Activated naive CD4-positive, alpha-beta T cell treated with anti-CD3 and anti-CD28 coated beads for 36 hours (primary cell): ENCODE measurements around the gene DUSP7. TPM values are rescaled to one million over a fixed set of nuclear protein-coding genes. Genes with fewer than 3 reads are reported as not detected.

Source experiments
- CTCF ChIA-PET: fragments of 350-600 bp; sonication (Branson Sonifier 250); formaldehyde crosslinking; loops from one replicate; lab custom pipeline; 2021; ENCODE audit warnings: antibody characterized with exemption; lab: Charles Lee
- DNase-seq: peaks from one replicate; pipeline ENCODE4 v3.0.0-alpha.2; 2020
- H3K27ac Mint-ChIP-seq: one replicate; pipeline ENCODE4 v1.8.0; 2021; ENCODE audit warnings: mild to moderate bottlenecking, mixed read lengths
- H3K27me3 Mint-ChIP-seq: one replicate; pipeline ENCODE4 v1.8.0; 2021; ENCODE audit warnings: low read depth, mixed read lengths
- H3K36me3 Mint-ChIP-seq: one replicate; pipeline ENCODE4 v1.8.0; 2021; ENCODE audit warnings: low read depth, mixed read lengths
- H3K4me1 Mint-ChIP-seq: one replicate; pipeline ENCODE4 v1.8.0; 2021; ENCODE audit warnings: low read depth, mixed read lengths
- H3K4me3 Mint-ChIP-seq: one replicate; pipeline ENCODE4 v1.8.0; 2021; ENCODE audit warnings: mild to moderate bottlenecking, moderate library complexity, mixed read lengths
- H3K9me3 Mint-ChIP-seq: one replicate; pipeline ENCODE4 v1.8.0; 2021; ENCODE audit warnings: mixed read lengths
- intact Hi-C: fragments of 100-400 bp; cut with micrococcal nuclease; formaldehyde crosslinking; loops from one replicate; pipeline ENCODE4 v1.15.1; 2023
- total RNA-seq, 2 experiments: library from RNA; stranded (reverse); gene quantifications; one replicate each; pipeline ENCODE4 v1.2.3, GENCODE V29; 2021

The DUSP7 gene
- total RNA-seq, 2 experiments from 2014 or later = 8.2 to 9.1 TPM

DNA sequence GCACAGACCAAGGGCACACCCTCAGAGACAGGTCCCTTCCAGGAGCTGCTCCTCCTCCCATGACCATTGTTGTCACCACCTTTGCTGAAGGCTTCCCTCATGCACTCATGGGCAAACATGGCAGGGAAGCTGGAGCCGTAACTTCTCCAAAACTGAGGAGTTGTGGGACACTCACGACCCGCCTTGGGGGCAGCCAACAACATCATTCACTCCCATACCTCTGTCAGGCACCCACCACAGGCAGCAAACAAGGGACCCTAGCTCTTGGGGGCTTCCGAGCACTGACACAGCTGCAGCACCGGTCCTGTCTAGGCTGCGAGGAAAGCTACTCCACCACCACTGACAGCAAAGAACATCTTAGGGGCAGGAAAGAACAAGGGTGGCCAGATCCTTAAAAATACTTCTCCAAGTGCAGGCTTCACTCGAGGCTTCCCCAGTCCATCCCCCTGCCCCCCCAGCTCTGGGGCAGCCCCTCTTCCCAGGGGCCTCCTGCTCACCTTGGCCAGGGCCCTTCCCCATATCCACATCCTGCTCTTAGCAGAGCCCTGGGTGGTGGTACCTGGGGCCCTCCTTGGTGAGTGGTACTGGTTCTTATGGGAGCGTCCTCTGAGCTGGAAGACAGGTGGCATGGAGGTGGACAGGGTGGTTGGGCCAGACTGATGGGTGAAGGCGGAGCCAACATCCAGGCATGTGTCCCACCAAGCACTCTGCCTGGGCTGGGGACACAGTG lies 28.0 kb upstream of the DUSP7 start:
- Mint-ChIP-seq H3K27ac (no peak overlapping the region), H3K4me1 (peaks cover 16% of the 10 kb centered on the region)
- CTCF ChIA-PET = interaction anchor here (1.0 kb wide), 1 partner anchor 39 kb away, joined by 3 read pairs; no protein-coding TSS in a partner anchor

DNA sequence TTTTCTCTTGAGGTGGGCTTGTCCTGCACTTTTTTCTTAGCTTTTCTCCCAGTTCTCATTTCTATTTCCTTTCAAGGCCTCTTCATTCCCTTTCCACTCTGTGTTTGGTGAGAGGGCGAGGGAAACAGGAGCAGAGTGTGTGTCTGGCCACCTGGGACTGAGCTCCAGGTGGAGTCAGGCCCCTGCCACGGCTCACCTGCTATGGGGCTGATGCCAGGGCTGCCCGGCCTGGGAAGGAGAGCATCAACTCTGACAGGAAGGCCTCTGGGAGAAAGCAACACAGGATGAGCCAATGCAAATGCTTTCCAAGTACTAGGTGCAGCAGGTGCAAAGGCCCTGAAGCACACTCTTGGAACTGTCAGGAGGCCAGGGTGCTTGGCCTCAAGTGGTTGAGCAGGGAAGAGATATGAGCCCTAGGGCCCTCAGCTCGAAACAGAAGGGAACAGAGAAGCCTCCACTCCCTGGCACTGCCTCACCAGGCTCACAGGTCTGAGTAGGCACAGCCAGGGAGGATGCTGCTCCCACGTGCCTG lies 27.3 kb upstream of the DUSP7 start:
- Mint-ChIP-seq H3K27me3 (no peaks in the 10 kb centered on the region), H3K9me3 (no peaks in the 10 kb centered on the region), H3K27ac (no peak overlapping the region), H3K36me3 (no peaks in the 10 kb centered on the region), H3K4me1 (peaks cover 16% of the 10 kb centered on the region), H3K4me3 (no peak overlapping the region)
- no peak for DNase-seq
- CTCF ChIA-PET = no interaction called here
- intact Hi-C loops = no loop called here

More for the DNA sequence above, 28.0 kb upstream of the DUSP7 start:
- no peaks in the 10 kb centered on the region for H3K36me3 Mint-ChIP-seq
- H3K9me3 Mint-ChIP-seq = no peaks in the 10 kb centered on the region
- intact Hi-C loops = no loop called here
- H3K4me3 Mint-ChIP-seq = no peak overlapping the region
- H3K27me3 Mint-ChIP-seq = no peaks in the 10 kb centered on the region
- DNase-seq = no peak

DNA sequence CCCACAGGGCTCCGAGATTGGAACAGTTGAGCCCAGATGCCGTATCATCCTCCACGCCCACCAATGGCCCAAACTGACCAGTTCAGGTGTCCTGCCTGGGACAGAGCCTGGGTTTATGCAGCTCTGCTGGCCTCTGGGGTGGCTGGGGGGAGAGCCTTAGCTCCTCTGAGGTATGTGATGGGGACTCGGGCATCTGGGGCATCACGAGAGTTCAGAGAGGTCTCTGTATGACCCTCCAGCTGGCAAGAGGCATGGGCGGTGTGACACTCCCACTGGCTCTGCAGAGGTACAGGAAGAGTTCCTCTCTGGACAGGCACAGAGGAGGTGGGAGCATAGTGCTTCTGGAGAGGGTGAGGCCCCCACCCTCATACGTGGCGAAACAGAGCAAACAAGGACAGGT lies 26.6 kb upstream of the DUSP7 start:
- DNase-seq = no peak
- Mint-ChIP-seq H3K36me3 (peaks cover 2% of the 10 kb centered on the region), H3K9me3 (no peaks in the 10 kb centered on the region), H3K4me1 (peaks cover 16% of the 10 kb centered on the region), H3K27me3 (no peaks in the 10 kb centered on the region), H3K27ac (no peak overlapping the region), H3K4me3 (no peak overlapping the region)
- intact Hi-C loops = no loop called here
- CTCF ChIA-PET = no interaction called here

DNA sequence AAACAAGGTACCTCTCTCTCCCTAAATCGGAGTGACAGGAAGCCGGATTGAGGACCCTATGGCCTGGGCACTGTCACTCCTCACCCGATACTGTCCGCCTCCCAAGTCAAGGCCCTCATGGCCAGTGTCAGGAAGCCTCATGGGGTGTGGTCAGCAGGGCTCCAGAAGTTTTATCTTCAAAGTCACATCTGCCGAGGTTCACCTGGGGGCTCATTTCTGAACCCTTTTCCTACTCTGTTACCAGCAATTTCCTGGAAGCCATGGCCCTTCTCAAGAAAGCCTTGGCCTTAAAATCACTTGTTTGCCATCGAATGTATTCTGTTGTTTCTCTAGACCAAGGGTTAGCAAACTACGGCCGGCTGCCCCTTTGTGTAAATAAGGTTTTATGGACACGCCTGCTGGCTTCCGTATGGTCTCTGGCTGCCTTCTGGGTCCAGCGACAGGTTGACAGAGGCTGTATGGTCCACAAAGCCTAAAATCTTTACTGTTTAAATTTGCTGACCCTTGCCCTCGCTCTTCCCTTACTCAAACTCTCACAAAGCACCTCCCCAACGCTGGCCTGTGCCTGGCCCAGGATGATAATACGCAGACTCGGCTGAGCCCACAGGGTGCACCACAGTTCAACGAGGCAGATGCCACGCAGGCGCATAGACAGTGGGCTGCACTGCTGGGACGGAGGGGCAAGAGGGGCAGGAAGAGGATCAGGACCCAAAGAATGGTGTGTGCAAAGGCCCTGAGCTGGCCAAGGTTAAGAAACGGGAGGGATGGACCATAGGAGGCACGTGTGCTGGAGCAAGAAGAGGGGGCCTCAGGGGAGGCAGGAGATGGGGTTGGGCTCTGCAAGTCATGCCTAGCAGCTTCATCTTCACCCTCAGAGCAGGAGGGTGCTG lies 24.7 kb upstream of the DUSP7 start:
- Mint-ChIP-seq H3K27ac (no peak overlapping the region), H3K27me3 (no peaks in the 10 kb centered on the region), H3K4me3 (no peak overlapping the region), H3K36me3 (peaks cover 2% of the 10 kb centered on the region), H3K4me1 (peaks cover 4% of the 10 kb centered on the region), H3K9me3 (no peaks in the 10 kb centered on the region)
- DNase-seq = no peak
- CTCF ChIA-PET = no interaction called here
- intact Hi-C loops = no loop called here

DNA sequence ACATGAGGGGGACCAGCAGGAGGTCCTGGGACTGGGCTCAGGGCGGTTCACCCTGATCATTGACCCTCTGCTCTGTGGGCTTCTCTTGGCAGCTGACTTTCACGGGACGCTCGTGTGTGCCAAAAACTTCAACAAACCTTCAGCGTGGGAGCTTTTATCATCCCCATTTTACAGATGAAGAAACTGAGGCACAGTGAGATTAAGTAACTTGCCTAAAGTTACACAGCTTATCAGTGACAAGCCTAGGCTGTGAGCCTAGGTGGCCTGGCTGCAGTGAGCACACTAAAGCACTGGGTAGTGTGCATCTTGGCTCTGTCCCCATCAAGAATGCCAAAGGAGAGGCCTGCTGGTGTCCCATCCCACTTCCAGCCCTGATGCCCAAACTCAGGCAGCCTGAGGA lies 23.6 kb upstream of the DUSP7 start:
- Mint-ChIP-seq H3K4me1 (no peaks in the 10 kb centered on the region), H3K27me3 (no peaks in the 10 kb centered on the region), H3K9me3 (no peaks in the 10 kb centered on the region), H3K4me3 (no peak overlapping the region), H3K36me3 (peaks cover 2% of the 10 kb centered on the region), H3K27ac (no peak overlapping the region)
- intact Hi-C loops = no loop called here
- no peak for DNase-seq
- CTCF ChIA-PET = no interaction called here

DNA sequence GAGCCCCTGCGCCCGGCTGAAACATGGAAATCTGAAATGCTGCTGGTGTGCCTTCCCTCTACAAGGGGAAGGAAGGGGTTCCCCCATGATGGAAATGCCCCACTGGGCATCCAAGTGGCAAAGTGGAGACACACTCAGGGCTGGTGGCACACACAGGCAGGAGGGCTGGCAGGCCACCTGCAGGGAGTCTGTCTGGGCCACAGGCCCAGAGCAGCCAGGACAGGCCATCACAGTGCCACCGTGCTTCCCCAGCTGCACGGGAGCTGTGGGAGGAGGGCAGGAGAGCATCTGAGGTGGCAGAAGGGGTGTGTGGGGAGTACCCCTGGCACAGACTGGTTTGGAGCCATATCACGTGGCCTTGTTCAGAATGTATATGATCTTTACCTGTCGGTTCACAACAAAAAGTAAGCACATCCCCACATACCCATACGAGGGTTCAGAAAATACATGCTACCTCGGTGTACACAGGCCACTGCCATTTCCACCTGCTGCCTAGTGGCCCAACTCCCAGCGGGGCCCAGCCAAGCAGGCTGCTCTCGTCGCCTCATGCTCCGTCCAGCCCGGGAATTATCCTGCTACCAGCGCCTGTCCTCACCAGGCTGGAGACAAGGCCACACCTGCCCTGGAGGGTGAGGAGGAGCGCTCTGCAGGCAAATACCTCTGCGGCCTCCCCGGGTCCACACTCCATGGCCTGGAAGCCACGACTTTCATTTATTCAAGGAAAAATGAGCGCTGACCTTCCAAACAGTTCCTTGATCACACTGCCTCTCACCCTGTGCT lies 22.6 kb upstream of the DUSP7 start:
- intact Hi-C loops = no loop called here
- Mint-ChIP-seq H3K4me3 (no peak overlapping the region), H3K36me3 (peaks cover 2% of the 10 kb centered on the region), H3K9me3 (no peaks in the 10 kb centered on the region), H3K27ac (no peak overlapping the region), H3K4me1 (no peaks in the 10 kb centered on the region), H3K27me3 (no peaks in the 10 kb centered on the region)
- DNase-seq = no peak
- CTCF ChIA-PET = no interaction called here

DNA sequence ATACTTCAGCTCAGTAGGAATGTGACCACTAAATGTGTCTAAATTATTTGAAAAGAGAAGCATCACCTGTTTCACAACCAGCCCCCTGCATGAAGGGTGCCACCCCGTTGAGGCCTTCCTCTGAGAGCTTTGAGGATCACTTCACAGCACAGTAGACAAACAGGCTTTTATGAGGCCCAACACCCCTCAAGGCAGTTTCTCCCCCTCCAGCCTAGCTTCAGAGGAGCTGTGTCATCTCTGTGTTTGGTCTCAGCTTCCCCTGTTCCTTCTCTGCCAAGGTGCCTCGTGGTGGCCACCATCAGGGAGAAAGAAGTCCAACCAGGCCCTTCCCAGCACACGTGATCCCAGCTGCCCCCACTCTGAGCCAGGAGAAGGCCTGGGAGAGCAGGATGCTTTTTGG lies 21.6 kb upstream of the DUSP7 start:
- no peak overlapping the region for H3K4me3 Mint-ChIP-seq
- H3K36me3 Mint-ChIP-seq = peaks cover 2% of the 10 kb centered on the region
- CTCF ChIA-PET = no interaction called here
- no peak overlapping the region for H3K27ac Mint-ChIP-seq
- no peaks in the 10 kb centered on the region for H3K4me1 Mint-ChIP-seq
- no peak for DNase-seq
- no peaks in the 10 kb centered on the region for H3K9me3 Mint-ChIP-seq
- intact Hi-C loops = no loop called here
- H3K27me3 Mint-ChIP-seq = no peaks in the 10 kb centered on the region

DNA sequence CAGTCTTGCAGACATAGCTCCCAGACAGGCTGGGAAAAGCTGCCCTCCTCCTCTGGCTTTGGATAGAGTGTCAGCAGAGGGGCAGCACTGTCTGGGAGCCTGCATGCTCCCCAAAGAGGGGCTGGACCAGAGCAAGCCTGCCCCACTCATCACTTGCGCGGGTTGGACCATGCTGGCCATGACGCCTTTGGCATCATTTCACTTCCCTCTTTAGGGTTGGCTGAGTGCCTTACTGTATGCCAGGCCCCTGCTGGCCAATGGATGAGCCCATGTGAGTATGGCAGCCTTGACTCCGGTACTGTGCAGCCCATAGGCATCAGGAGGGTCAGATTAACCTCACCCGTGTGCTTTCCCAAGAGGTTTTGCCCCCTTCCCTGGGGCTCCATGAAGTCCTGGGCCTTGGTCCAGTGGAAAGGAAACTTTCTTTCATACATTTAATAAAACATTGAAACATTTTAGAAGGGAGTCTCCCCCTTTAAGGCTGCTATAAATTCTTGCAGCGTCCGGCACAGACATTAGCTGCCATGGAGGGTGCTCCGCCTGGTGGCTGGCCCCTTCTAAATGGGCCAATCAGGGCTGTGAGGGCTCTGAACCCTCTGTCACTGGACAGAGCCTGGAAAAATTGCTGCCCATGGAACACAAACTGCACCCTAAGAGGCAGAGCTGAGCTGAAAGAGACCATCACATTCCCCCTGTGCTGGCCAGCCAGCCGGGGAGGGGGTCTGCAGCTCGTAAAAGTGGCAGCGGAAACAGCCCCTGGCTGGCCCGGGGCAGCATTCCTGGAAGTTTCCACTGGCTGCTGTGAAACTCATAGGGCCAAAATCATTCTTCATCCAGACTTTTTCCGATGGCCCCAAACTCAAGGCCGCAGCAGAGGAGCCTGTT lies 20.8 kb upstream of the DUSP7 start:
- H3K36me3 Mint-ChIP-seq = peaks cover 2% of the 10 kb centered on the region
- H3K4me3 Mint-ChIP-seq = no peak overlapping the region
- no peaks in the 10 kb centered on the region for H3K9me3 Mint-ChIP-seq
- intact Hi-C loops = no loop called here
- CTCF ChIA-PET = interaction anchor here (0.6 to 0.8 kb wide), 3 partner anchors 41 to 292 kb away, joined by 3 to 4 read pairs (median 4); no protein-coding TSS in a partner anchor
- DNase-seq = no peak
- no peaks in the 10 kb centered on the region for H3K4me1 Mint-ChIP-seq
- H3K27ac Mint-ChIP-seq = no peak overlapping the region
- H3K27me3 Mint-ChIP-seq = no peaks in the 10 kb centered on the region

DNA sequence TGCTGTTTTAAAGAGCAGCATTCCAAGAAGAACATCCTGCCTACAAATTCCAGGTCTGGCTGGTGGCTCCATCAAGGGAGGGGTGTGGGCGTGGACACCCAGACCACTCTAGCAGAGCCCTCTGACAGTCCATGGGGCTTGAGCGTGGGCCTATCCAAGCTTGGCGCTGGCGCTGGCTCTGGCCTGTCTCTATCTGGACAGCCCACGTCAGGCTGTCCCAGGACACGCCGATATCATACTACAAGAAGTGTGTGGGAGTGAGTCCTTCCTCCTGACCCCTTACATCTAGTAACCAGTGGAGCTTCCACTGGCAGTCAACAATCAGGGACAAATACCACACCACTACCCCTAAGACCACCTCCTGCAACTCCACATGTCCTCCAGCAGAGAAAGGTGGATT lies 17.1 kb upstream of the DUSP7 start:
- Mint-ChIP-seq H3K36me3 (peaks cover 2% of the 10 kb centered on the region), H3K4me3 (no peak overlapping the region), H3K4me1 (no peaks in the 10 kb centered on the region), H3K27me3 (no peaks in the 10 kb centered on the region), H3K9me3 (no peaks in the 10 kb centered on the region), H3K27ac (no peak overlapping the region)
- no peak for DNase-seq
- intact Hi-C loops = no loop called here
- CTCF ChIA-PET = interaction anchor here (0.6 kb wide), 1 partner anchor 536 kb away, joined by 4 read pairs; no protein-coding TSS in a partner anchor

DNA sequence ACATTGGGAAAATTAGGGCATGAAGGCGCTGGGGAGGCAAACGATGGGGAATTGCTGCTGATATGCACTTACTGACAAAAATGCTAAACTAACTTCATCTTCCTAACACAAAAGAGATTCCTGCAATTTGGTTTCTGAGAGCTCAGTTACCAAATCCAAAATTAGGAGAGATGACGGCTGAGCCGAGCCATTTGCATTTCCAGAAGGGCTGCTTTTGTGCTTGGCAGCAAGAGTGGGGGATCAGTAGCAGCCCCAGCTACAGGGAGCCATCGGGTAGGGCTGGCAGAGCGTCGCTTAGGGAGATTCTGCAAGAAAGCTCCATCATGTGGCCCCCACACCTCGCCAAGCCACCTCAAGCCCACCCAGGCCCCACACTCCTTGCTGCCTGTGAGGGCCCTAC lies 16.1 kb upstream of the DUSP7 start:
- DNase-seq = no peak
- H3K9me3 Mint-ChIP-seq = no peaks in the 10 kb centered on the region
- no peak overlapping the region for H3K27ac Mint-ChIP-seq
- intact Hi-C loops = no loop called here
- H3K27me3 Mint-ChIP-seq = no peaks in the 10 kb centered on the region
- CTCF ChIA-PET = interaction anchor here (1.1 kb wide), 1 partner anchor 51 kb away, joined by 3 read pairs; no protein-coding TSS in a partner anchor
- H3K4me1 Mint-ChIP-seq = no peaks in the 10 kb centered on the region
- H3K4me3 Mint-ChIP-seq = no peak overlapping the region
- H3K36me3 Mint-ChIP-seq = no peaks in the 10 kb centered on the region

DNA sequence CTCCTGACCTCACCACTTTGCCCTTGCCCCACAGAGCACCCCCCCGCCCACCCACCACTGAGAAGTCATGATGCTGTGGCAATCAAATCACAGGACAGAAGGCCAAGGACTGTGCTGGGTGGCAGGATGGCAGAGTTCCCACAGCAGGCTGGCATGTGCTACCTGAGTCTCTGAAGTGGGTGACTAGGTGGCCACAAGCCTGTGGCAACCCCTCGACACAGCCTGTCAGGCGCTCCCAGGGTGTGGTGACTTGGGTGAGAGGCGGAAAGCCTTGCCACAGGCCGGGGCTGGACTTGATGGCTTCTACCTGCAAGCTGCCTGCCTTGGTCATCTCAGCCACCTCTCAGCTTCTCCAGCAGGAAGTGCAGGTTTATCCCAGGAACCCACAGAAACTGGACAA lies 15.6 kb upstream of the DUSP7 start:
- CTCF ChIA-PET = interaction anchor here (0.5 to 1.1 kb wide), 2 partner anchors 51 to 85 kb away, joined by 3 to 6 read pairs; no protein-coding TSS in a partner anchor
- no peaks in the 10 kb centered on the region for H3K27me3 Mint-ChIP-seq
- DNase-seq = no peak
- H3K36me3 Mint-ChIP-seq = no peaks in the 10 kb centered on the region
- no peak overlapping the region for H3K27ac Mint-ChIP-seq
- intact Hi-C loops = no loop called here
- H3K4me1 Mint-ChIP-seq = no peaks in the 10 kb centered on the region
- no peaks in the 10 kb centered on the region for H3K9me3 Mint-ChIP-seq
- no peak overlapping the region for H3K4me3 Mint-ChIP-seq
